IMR-90 (cell line): ENCODE data around the gene SIK3. TPM values are rescaled to one million over a fixed set of nuclear protein-coding genes. Genes with fewer than 3 reads are reported as not detected.

ENCODE experiments used
- ATAC-seq: fragments of 200-7000 bp; cut with Tn5 transposase; 2 replicates; pipeline ENCODE4 v1.9.1; 2020; ENCODE audit warnings: low read depth, mild to moderate bottlenecking, moderate library complexity
- BruUV-seq: library from RNA; stranded (reverse); fragments of 400-500 nt; replicated peaks from 2 replicates; lab custom pipeline; 2021; lab: Mats Ljungman, UMichigan
- CTCF ChIA-PET: fragments of 300-600 bp; formaldehyde crosslinking; extraction: SDS; loops from one replicate; lab custom pipeline; 2021; ENCODE audit warnings: antibody characterized with exemption; lab: Yijun Ruan, JAX
- POLR2A ChIA-PET: fragments of 300-600 bp; sonication (Branson Sonifier 250); formaldehyde crosslinking; loops from one replicate; lab custom pipeline; 2022; ENCODE audit warnings: antibody characterized with exemption; ENCODE audit not compliant: unreplicated experiment; lab: Charles Lee
- DNase-seq: peaks from one replicate; pipeline ENCODE4 v3.0.0; 2013
- H2AFZ ChIP-seq: replicated peaks from 2 replicates; pipeline ENCODE3; 2013; ENCODE audit warnings: low read length, mild to moderate bottlenecking; ENCODE audit not compliant: poor library complexity
- H2AK5ac ChIP-seq: 2 replicates; pipeline ENCODE4 v1.6.1; 2013; ENCODE audit warnings: low read depth, low read length, inconsistent platforms
- H2AK9ac ChIP-seq: replicated peaks from 2 replicates; pipeline ENCODE3; 2013; ENCODE audit warnings: mild to moderate bottlenecking, low read depth, low read length, moderate library complexity; ENCODE audit not compliant: poor library complexity
- H2BK120ac ChIP-seq: 2 replicates; pipeline ENCODE4 v1.6.1; 2013; ENCODE audit warnings: low read depth, low read length, inconsistent platforms
- H2BK15ac ChIP-seq: 3 replicates; pipeline ENCODE4 v1.6.1; 2013; ENCODE audit warnings: low read depth, low read length, inconsistent platforms
- H2BK20ac ChIP-seq: 2 replicates; pipeline ENCODE4 v1.6.1; 2013; ENCODE audit warnings: low read depth, mild to moderate bottlenecking, inconsistent platforms, low read length, moderate library complexity
- H2BK5ac ChIP-seq: 2 replicates; pipeline ENCODE4 v1.6.1; 2013; ENCODE audit warnings: mild to moderate bottlenecking, low read depth, low read length, inconsistent platforms; ENCODE audit not compliant: poor library complexity, severe bottlenecking
- H3K14ac ChIP-seq: replicated peaks from 2 replicates; pipeline ENCODE4 v1.6.1; 2013; ENCODE audit warnings: low read depth, low read length, inconsistent platforms
- H3K18ac ChIP-seq: 2 replicates; pipeline ENCODE4 v1.6.1; 2013; ENCODE audit warnings: low read depth, low read length, control low read depth
- H3K23ac ChIP-seq: 2 replicates; pipeline ENCODE4 v1.6.1; 2013; ENCODE audit warnings: low read depth, low read length, inconsistent platforms
- H3K27ac ChIP-seq: 2 replicates; pipeline ENCODE4 v1.5.1; 2013; ENCODE audit warnings: mild to moderate bottlenecking, control low read depth, low read length; ENCODE audit not compliant: insufficient read depth
- H3K27me3 ChIP-seq: 2 replicates; pipeline ENCODE4 v1.6.1; 2013; ENCODE audit warnings: low read length; ENCODE audit not compliant: control insufficient read depth, insufficient read depth
- H3K36me3 ChIP-seq: 2 replicates; pipeline ENCODE4 v1.6.1; 2013; ENCODE audit warnings: low read length, mixed read lengths; ENCODE audit not compliant: control insufficient read depth, insufficient read depth
- H3K4ac ChIP-seq: 2 replicates; pipeline ENCODE4 v1.6.1; 2013; ENCODE audit warnings: low read depth, low read length, inconsistent platforms
- H3K4me1 ChIP-seq: 2 replicates; pipeline ENCODE4 v1.6.1; 2013; ENCODE audit warnings: low read length, mixed read lengths; ENCODE audit not compliant: control insufficient read depth, insufficient read depth
- H3K4me2 ChIP-seq: 2 replicates; pipeline ENCODE4 v1.6.1; 2013; ENCODE audit warnings: low read depth, mild to moderate bottlenecking, control low read depth, low read length, moderate library complexity
- H3K4me3 ChIP-seq: 2 replicates; pipeline ENCODE4 v1.5.1; 2013; ENCODE audit warnings: low read depth, mild to moderate bottlenecking, control low read depth, low read length, moderate library complexity; ENCODE audit not compliant: insufficient read depth
- H3K56ac ChIP-seq: 2 replicates; pipeline ENCODE4 v1.6.1; 2013; ENCODE audit warnings: low read length, inconsistent platforms; ENCODE audit not compliant: insufficient read depth; ENCODE audit errors: extremely low read depth
- H3K79me1 ChIP-seq, 2 experiments: 2 replicates each; pipeline ENCODE4 v1.6.1; 2013; ENCODE audit warnings: low read length in 2 of 2, inconsistent platforms in 1 of 2, low read depth in 1 of 2
- H3K9ac ChIP-seq: 2 replicates; pipeline ENCODE4 v1.6.1; 2013; ENCODE audit warnings: low read depth, low read length, control low read depth
- H3K9me1 ChIP-seq: 2 replicates; pipeline ENCODE4 v1.6.1; 2013; ENCODE audit warnings: low read length, inconsistent platforms; ENCODE audit not compliant: insufficient read depth
- H3K9me3 ChIP-seq: 2 replicates; pipeline ENCODE4 v1.6.1; 2013; ENCODE audit warnings: low read length; ENCODE audit not compliant: control insufficient read depth, insufficient read depth
- H4K20me1 ChIP-seq: 2 replicates; pipeline ENCODE4 v1.6.1; 2013; ENCODE audit warnings: low read length, inconsistent platforms; ENCODE audit not compliant: insufficient read depth
- H4K5ac ChIP-seq: 2 replicates; pipeline ENCODE4 v1.6.1; 2013; ENCODE audit warnings: mild to moderate bottlenecking, low read depth, low read length, control low read depth
- H4K8ac ChIP-seq, 2 experiments: 2 replicates each; pipeline ENCODE4 v1.6.1; 2013; ENCODE audit warnings: low read depth in 2 of 2, low read length in 2 of 2, control low read depth in 1 of 2, inconsistent platforms in 1 of 2
- H4K91ac ChIP-seq: 2 replicates; pipeline ENCODE4 v1.6.1; 2013; ENCODE audit warnings: low read depth, low read length, inconsistent platforms; ENCODE audit not compliant: insufficient read depth
- CTCF ChIP-seq: conservative IDR thresholded peaks from 2 replicates; pipeline ENCODE4 v1.5.1; 2012; ENCODE audit warnings: mild to moderate bottlenecking, low read depth, low read length, improper control_type of control experiment
- POLR2A ChIP-seq: IDR thresholded peaks from 2 replicates; pipeline ENCODE4 v1.6.1; 2012; ENCODE audit warnings: mild to moderate bottlenecking, low read depth, low read length
- WGBS, 2 experiments: methylation state at CpG; one replicate each; pipeline versions ENCODE4 v1.1.5 to v1.1.7; 2013; ENCODE audit warnings: missing lambda C conversion rate in 2 of 2; ENCODE audit not compliant: insufficient read length in 1 of 2; ENCODE audit errors: extremely low coverage in 2 of 2; 5-methylcytosine and 5-hydroxymethylcytosine counted together
- dilution Hi-C: fragments of 300-500 bp; cut with HindIII; formaldehyde crosslinking; loops from one replicate; pipeline ENCODE4 v1.14.3; 2018; ENCODE audit warnings: low sequenced_read_pairs; ENCODE audit not compliant: unreplicated experiment
- in situ Hi-C: fragments of 300-500 bp; cut with MboI; formaldehyde crosslinking; loops from 3 replicates; pipeline ENCODE4 v1.14.3; 2019; ENCODE audit warnings: low sequenced_read_pairs, inconsistent platforms, mixed read lengths
- intact Hi-C: fragments of 100-400 bp; cut with micrococcal nuclease; formaldehyde crosslinking; loops from 2 replicates; pipeline ENCODE4 v1.10.0; 2022
- polyA plus RNA-seq, 3 experiments: library from polyadenylated mRNA; depleted of rRNA; stranded (reverse); fragments of >200 nt; gene quantifications; 2 replicates each; pipeline ENCODE4 v1.2.3, GENCODE V29; 2012; ENCODE audit warnings: low replicate concordance in 1 of 3
- total RNA-seq: library from RNA; depleted of rRNA; stranded (reverse); fragments of >200 nt; gene quantifications from 2 replicates; pipeline ENCODE4 v1.2.3, GENCODE V29; 2012

The SIK3 gene
- total and polyA plus RNA-seq, 2 of the 4 experiments (the other 2 are of a cell fraction), result 8.2 to 9.1 TPM

- no peak overlapping the region for H3K9ac ChIP-seq
- intact Hi-C loops, result no loop called here
- H2BK15ac ChIP-seq, result no peak overlapping the region
- POLR2A ChIA-PET, result no interaction called here
- WGBS, 2 experiments, result no CpG with 5 or more reads among the region's 2 CpGs
- no peak overlapping the region for H2AK5ac ChIP-seq
- no peak overlapping the region for H2BK20ac ChIP-seq
- H3K18ac ChIP-seq, result no peak overlapping the region
- H4K91ac ChIP-seq, result no peak overlapping the region
- in situ Hi-C loops, result no loop called here
- no peaks in the 10 kb centered on the region for H3K9me1 ChIP-seq
- H2BK120ac ChIP-seq, result no peak overlapping the region
- no peak overlapping the region for H4K8ac ChIP-seq
- no peak overlapping the region for H2AK9ac ChIP-seq
- H4K20me1 ChIP-seq, result no peaks in the 10 kb centered on the region
- no peak overlapping the region for H3K4me3 ChIP-seq
- no peak overlapping the region for H3K4me2 ChIP-seq
- H3K27ac ChIP-seq, result no peak overlapping the region
- no peaks in the 10 kb centered on the region for H3K27me3 ChIP-seq
- no peak for DNase-seq
- peaks cover 6% of the 10 kb centered on the region for H3K4me1 ChIP-seq
- CTCF ChIA-PET, result interaction anchor here (2.1 kb wide), 1 partner anchor 10 kb away, joined by 6 read pairs; no protein-coding TSS in a partner anchor
- H2BK5ac ChIP-seq, result no peak overlapping the region
- dilution Hi-C loops, result no loop called here
- TF ChIP-seq CTCF, result peak; percentile 20; the same call in 1 of the 2 replicates
- no peak for TF ChIP-seq POLR2A
- no peak overlapping the region for H3K4ac ChIP-seq
- H3K9me3 ChIP-seq, result no peaks in the 10 kb centered on the region
- BruUV-seq, result no TSS peak
- no peak overlapping the region for H3K56ac ChIP-seq
- no peak overlapping the region for H4K5ac ChIP-seq
- no peaks in the 10 kb centered on the region; the same call in 1 of the 2 replicates for H3K36me3 ChIP-seq
- peaks cover 4 to 7% of the 10 kb centered on the region in 2 experiments; a peak in 3 of 4 replicates for H3K79me1 ChIP-seq
- H3K14ac ChIP-seq, result no peak overlapping the region
- H3K23ac ChIP-seq, result no peak overlapping the region
- H2AFZ ChIP-seq, result no peak overlapping the region
- ATAC-seq, result no peak
Observed at GRCh38 chr11:116916052-116916451, 182.2 kb downstream of the SIK3 start.
